ENCODE measurements around the gene PRRC2A. TPM values are rescaled to one million over a fixed set of nuclear protein-coding genes. Genes with fewer than 3 reads are reported as not detected.

The PRRC2A gene
- total RNA-seq, 4 donors from 2014 or later = 57.4 to 131 (median 73.7) TPM

DNA sequence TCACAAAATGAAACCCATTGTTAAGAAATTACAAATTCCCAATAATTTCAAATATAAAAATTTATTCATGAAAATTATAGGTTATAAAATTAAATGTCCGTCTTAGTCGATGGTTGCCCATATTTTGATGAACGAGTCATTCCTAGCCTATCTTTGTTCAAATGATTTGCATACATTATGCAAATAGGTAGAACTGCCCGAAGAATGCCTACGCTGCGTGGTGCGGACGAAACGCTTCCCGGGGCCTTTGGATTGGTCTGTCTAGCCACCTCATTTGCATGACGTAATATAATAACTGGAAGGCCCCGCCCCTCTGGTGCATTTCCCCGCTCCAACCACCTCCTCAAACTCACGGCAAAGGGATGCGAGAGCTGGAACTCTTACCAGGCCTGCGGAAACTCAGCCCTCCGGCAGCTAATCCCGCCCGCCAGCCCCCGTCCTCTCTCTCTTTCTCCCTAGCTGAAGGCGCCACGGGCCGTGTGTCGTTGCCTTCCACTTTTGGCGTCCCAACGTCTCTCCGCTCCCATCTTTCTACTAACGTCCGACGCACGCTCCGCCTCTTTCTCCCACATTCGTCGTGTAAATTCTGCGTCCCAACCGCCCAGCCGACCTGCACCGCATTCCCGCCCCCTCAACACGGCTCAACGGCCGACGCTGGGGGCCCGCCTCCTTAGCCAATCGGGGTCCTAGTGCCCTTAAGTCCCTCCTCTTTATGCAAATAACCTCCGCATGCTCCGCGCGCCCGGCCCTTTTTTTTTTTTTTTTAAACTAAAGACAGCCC, 520 bp upstream of the PRRC2A start:
- TF ChIP-seq, protein P1, sequence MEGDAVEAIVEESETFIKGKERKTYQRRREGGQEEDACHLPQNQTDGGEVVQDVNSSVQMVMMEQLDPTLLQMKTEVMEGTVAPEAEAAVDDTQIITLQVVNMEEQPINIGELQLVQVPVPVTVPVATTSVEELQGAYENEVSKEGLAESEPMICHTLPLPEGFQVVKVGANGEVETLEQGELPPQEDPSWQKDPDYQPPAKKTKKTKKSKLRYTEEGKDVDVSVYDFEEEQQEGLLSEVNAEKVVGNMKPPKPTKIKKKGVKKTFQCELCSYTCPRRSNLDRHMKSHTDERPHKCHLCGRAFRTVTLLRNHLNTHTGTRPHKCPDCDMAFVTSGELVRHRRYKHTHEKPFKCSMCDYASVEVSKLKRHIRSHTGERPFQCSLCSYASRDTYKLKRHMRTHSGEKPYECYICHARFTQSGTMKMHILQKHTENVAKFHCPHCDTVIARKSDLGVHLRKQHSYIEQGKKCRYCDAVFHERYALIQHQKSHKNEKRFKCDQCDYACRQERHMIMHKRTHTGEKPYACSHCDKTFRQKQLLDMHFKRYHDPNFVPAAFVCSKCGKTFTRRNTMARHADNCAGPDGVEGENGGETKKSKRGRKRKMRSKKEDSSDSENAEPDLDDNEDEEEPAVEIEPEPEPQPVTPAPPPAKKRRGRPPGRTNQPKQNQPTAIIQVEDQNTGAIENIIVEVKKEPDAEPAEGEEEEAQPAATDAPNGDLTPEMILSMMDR (IDR thresholded peaks at IDR 0.05) = peak in 1 of 3 donors; percentile 68
- TF ChIP-seq POLR2A (IDR thresholded peaks at IDR 0.05) = peak in 1 of 2 donors; percentile 63
- peak; percentile 98 to 99 for DNase-seq (ENCODE audit: low spot score in 2 of 2)
- intact Hi-C loops (cut with DNase I; ENCODE audit: low total_unique reads) = no loop called here
- 0% methylated on average over 50 of the region's 50 CpGs for WGBS, 2 donors
- no peak overlapping the region for H3K4me3 ChIP-seq (ENCODE audit: low read depth, poor library complexity, severe bottlenecking)

DNA sequence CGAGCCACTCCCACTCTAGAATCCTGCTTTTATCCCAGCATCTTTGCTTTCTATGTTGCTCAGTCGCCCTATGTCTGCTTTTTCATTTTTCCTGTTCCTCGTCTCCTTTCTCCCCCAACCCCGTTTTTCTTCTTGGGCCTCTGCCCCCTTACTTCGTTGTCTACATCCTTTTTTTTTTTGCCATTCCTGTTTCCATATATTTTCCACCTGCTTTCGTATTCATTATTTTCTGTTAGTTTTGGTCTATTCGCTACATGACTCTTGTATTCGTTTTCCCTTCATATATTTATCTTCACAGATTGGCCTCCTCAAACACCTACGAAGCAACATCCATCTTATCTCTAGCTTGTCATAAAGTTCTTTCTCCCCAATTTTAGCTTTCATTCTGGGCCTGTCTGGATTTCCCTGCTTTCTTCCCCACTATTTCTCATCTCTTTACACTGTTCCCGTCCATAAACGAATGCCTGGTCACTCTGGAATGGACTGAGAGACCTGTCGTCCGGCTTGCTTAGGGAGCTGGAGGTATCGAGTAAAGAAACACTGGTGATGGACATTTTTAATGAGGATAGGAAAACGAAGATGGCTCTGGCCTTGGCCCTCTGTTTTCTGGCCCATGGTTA, 915 bp downstream of the PRRC2A start:
- no peak for DNase-seq (ENCODE audit: low spot score in 2 of 2)
- intact Hi-C loops (cut with DNase I; ENCODE audit: low total_unique reads) = no loop called here
- H3K4me3 ChIP-seq (ENCODE audit: low read depth, poor library complexity, severe bottlenecking) = peak overlapping the region; percentile 76
- WGBS, 2 donors = 9% methylated on average over 15 of the region's 15 CpGs
- TF ChIP-seq, protein P1 (IDR thresholded peaks at IDR 0.05) = no peak
- no peak for TF ChIP-seq POLR2A (IDR thresholded peaks at IDR 0.05)

DNA sequence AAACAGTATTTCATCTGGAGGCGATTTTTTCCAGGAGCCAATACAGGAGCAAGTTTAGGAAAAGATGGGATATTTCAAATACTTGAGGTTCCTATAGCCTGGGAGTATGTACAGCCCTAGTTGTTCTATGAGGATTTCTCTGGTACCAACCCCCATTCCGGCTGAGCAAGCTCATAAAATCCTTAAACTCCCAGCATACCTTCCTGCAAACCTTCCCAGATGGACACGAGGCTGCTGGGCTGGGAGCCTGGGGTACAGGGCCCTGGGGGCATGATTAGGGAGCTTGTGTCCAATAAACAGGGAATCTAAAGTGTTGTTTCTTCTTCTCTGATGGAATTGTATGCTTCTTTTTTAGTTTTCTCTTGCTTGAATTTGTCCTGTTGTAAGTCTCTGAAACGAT, 1.5 kb downstream of the PRRC2A start:
- intact Hi-C loops (cut with DNase I; ENCODE audit: low total_unique reads) = no loop called here
- H3K4me3 ChIP-seq (ENCODE audit: low read depth, poor library complexity, severe bottlenecking) = no peak overlapping the region
- DNase-seq (ENCODE audit: low spot score in 2 of 2) = no peak
- 19% methylated on average over 4 of the region's 4 CpGs for WGBS, 2 donors
- no peak for TF ChIP-seq POLR2A (IDR thresholded peaks at IDR 0.05)
- TF ChIP-seq, protein P1 (IDR thresholded peaks at IDR 0.05) = no peak

DNA sequence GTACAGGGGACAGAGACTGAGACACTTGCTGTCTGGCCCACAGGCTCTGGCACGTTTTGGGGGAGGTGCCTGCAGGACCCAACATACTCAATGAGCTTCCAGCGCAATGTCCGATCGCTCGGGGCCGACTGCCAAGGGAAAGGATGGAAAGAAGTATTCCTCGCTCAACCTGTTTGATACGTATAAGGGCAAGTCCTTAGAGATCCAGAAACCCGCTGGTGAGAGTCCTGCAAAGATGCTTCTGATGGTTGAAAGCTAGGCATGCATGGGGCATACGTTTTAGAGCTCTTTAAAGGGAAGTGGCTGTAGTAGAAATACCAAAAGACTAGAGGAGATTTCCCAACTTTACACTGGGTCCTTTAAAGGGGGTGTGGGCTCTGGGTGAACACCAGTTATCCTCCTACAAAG, 2.2 kb downstream of the PRRC2A start:
- WGBS, 2 donors = 35 to 47% methylated on average over 10 of the region's 10 CpGs

DNA sequence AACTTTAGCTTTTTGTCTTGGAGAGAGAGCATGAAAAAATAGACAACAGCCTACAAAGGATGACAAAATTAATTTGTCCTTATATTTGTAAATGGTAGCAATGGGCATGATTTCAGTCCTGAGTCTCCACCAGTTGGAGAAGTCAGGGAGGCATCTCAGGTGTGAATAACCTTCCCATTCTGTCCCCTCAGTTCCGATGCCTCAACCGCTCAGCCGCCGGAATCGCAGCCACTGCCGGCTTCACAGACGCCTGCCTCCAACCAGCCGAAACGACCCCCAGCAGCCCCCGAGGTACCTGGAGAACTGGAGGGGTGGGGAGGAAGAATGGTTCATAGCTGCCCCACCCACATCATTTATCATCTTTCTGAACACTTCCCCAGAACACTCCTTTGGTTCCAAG, 3.6 kb downstream of the PRRC2A start:
- intact Hi-C loops (cut with DNase I; ENCODE audit: low total_unique reads) = no loop called here
- TF ChIP-seq, protein P1 (IDR thresholded peaks at IDR 0.05) = no peak
- no peak for TF ChIP-seq POLR2A (IDR thresholded peaks at IDR 0.05)
- H3K4me3 ChIP-seq (ENCODE audit: low read depth, poor library complexity, severe bottlenecking) = no peak overlapping the region
- DNase-seq (ENCODE audit: low spot score in 2 of 2) = no peak
- WGBS, 2 donors = 80 to 84% methylated on average over 10 of the region's 10 CpGs

More for the DNA sequence above, 2.2 kb downstream of the PRRC2A start:
- no peak for TF ChIP-seq POLR2A (IDR thresholded peaks at IDR 0.05)
- TF ChIP-seq, protein P1 (IDR thresholded peaks at IDR 0.05) = no peak
- peak; percentile 49 to 91 for DNase-seq (ENCODE audit: low spot score in 2 of 2)
- H3K4me3 ChIP-seq (ENCODE audit: low read depth, poor library complexity, severe bottlenecking) = no peak overlapping the region
- intact Hi-C loops (cut with DNase I; ENCODE audit: low total_unique reads) = no loop called here

Measured in lower leg skin (tissue), 4 donors.